Neutrophil (primary cell): ENCODE measurements around the gene RIOX2.

ENCODE experiments used
- H3K27ac ChIP-seq: fragments of 200-600 bp; sonication (generic); 2 replicates; pipeline ENCODE4 v1.5.1; 2016; ENCODE audit warnings: mild to moderate bottlenecking, moderate library complexity
- H3K27me3 ChIP-seq: fragments of 200-600 bp; sonication (generic); 2 replicates; pipeline ENCODE4 v1.6.0; 2016; ENCODE audit warnings: mild to moderate bottlenecking
- H3K36me3 ChIP-seq: fragments of 200-600 bp; sonication (generic); 2 replicates; pipeline ENCODE4 v1.5.1; 2017
- H3K4me1 ChIP-seq, 2 experiments: fragments of 200-600 bp in 1 of 2; sonication (generic) in 1 of 2; 1 replicate in 1 of 2; 2 replicates in 1 of 2; pipeline versions ENCODE4 v1.5.1 to v1.6.1; 2013 to 2016; ENCODE audit warnings: low read depth in 1 of 2, low read length in 1 of 2, mild to moderate bottlenecking in 1 of 2, moderate library complexity in 1 of 2; ENCODE audit not compliant: control insufficient read depth in 1 of 2, insufficient read depth in 1 of 2
- H3K4me3 ChIP-seq, 2 experiments: fragments of 200-600 bp in 1 of 2; sonication (generic) in 1 of 2; 1 replicate in 1 of 2; 2 replicates in 1 of 2; pipeline ENCODE4 v1.5.1; 2013 to 2016; ENCODE audit warnings: low read depth in 1 of 2, low read length in 1 of 2, mild to moderate bottlenecking in 1 of 2, moderate library complexity in 1 of 2
- H3K9me3 ChIP-seq: fragments of 200-600 bp; sonication (generic); 2 replicates; pipeline ENCODE4 v1.5.1; 2016
- TF ChIP-seq, protein P1 (sequence below): fragments of 200-600 bp; sonication (generic); IDR thresholded peaks from 2 replicates; pipeline ENCODE4 v1.5.1; 2016; ENCODE audit warnings: antibody characterized with exemption

The RIOX2 gene

DNA sequence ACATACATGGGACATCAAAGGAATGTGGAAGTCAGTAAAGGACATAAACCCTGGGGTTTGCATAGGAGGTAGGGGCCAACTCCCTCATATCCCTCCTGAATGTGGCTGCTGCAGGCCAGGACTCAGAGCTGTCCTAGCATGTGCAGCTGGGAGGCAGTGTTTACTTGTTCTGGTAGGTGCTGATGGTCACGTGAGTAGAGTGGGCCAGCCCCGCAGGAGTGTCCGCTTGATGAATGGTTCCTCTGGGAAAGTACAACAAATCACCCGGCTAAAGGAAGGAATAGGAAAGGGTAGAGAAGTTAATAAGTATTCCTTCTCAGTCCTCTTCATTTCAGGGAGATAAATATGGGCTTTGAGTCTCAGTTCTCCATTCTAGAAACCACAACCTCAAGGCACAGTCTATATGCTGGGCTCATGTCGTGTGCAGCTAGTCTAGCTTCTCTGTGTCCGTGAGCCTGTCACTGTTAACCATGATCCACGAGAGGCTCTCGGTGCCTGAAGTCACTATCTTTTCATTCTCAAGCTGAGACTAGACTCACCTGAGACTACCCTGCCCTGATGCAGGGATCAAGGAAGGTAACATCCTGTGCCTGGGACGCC lies 17.9 kb downstream of the RIOX2 start:
- Histone ChIP-seq H3K36me3 (no peaks in the 10 kb centered on the region), H3K4me1 (no peaks in the 10 kb centered on the region), H3K27me3 (no peaks in the 10 kb centered on the region)

DNA sequence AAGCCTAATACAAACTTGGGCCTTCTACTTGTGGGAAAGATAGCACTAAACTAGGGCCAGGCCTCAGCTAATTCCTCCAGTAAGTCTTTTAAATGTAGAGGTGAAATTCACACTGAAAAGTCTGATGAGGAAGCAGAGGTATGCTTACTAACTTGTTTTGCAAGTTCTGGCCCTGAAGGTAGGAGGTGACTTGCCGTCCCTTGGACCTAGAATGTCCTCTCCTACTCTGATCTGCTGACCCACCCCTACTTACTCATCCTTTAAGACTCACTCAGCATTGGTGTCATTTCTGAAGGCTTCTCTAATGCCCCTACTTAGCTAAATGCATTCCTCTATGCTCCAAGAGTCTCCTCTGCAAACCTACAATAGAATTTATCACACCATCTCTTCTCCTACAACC lies 19.4 kb downstream of the RIOX2 start:
- no peaks in the 10 kb centered on the region for H3K36me3 ChIP-seq
- no peak overlapping the region for H3K27ac ChIP-seq
- no peaks in the 10 kb centered on the region for H3K9me3 ChIP-seq
- no peaks in the 10 kb centered on the region for H3K27me3 ChIP-seq
- TF ChIP-seq, protein P1, sequence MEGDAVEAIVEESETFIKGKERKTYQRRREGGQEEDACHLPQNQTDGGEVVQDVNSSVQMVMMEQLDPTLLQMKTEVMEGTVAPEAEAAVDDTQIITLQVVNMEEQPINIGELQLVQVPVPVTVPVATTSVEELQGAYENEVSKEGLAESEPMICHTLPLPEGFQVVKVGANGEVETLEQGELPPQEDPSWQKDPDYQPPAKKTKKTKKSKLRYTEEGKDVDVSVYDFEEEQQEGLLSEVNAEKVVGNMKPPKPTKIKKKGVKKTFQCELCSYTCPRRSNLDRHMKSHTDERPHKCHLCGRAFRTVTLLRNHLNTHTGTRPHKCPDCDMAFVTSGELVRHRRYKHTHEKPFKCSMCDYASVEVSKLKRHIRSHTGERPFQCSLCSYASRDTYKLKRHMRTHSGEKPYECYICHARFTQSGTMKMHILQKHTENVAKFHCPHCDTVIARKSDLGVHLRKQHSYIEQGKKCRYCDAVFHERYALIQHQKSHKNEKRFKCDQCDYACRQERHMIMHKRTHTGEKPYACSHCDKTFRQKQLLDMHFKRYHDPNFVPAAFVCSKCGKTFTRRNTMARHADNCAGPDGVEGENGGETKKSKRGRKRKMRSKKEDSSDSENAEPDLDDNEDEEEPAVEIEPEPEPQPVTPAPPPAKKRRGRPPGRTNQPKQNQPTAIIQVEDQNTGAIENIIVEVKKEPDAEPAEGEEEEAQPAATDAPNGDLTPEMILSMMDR: no peak
- H3K4me3 ChIP-seq: no peak overlapping the region
- H3K4me1 ChIP-seq: no peaks in the 10 kb centered on the region

More for the DNA sequence above, 17.9 kb downstream of the RIOX2 start:
- H3K27ac ChIP-seq: no peak overlapping the region
- TF ChIP-seq, protein P1: no peak
- no peaks in the 10 kb centered on the region for H3K9me3 ChIP-seq
- H3K4me3 ChIP-seq: no peak overlapping the region

DNA sequence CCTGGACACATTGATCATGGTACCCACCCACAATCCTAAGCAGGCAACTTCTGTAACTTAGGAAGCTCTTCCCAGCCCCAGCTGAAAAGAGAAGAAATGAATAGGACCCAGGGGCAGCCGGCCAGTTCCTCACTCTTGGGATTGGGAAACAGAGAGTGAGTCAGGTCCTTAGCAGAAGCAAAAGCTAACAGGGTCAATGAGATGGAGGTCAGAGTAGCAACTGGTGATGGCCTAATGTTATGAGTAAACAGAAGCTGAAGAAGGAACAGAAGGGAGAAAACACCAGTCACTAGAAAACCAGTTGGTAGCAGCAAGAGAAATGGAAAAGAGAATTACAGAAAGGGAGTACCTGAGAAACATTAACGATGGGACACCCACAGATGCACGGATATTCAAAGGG lies 20.0 kb downstream of the RIOX2 start:
- TF ChIP-seq, protein P1: no peak
- Histone ChIP-seq H3K27me3 (no peaks in the 10 kb centered on the region), H3K36me3 (no peaks in the 10 kb centered on the region), H3K9me3 (no peaks in the 10 kb centered on the region), H3K4me1 (no peaks in the 10 kb centered on the region), H3K27ac (no peak overlapping the region), H3K4me3 (no peak overlapping the region)

DNA sequence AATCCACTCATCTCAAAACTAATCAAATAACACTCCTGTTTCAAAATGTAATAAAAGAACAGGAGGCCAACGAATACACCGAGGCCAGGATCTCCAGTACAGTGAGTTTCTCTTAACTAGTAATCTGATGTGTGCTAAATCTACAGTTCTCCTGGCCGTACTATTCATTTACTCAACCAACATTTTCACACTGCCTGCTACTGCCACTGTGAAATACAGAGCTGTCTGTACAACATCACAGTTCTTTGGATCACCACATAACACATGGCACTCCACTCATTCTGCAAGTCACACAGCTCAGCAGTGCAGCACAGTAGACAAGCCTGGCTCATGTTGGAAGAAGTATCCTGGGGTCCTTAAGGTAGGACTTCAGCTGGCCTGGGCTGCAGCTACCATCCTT lies 21.9 kb downstream of the RIOX2 start:
- Histone ChIP-seq H3K27me3 (no peaks in the 10 kb centered on the region), H3K9me3 (no peaks in the 10 kb centered on the region), H3K4me3 (no peak overlapping the region), H3K36me3 (no peaks in the 10 kb centered on the region), H3K4me1 (no peaks in the 10 kb centered on the region), H3K27ac (no peak overlapping the region)
- TF ChIP-seq, protein P1: no peak

DNA sequence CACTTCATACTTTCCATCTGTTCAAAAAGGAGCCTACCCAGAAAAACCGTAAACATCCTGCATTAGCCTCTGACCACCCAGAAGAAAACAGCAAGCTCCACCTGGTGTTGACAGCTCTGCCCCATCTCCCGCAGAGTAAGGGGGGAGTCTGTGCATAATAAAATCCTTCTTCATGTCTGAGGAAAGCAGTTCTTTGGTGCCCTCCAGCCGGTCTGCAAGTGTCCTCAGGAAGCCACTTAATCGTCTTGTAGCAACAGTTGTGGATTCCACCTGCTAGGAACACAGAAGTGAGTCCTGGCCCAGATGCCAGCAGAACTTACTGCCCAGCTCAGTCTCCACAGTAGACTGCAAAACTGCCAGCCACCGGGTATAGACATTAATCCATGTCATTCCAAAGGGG lies 22.5 kb downstream of the RIOX2 start:
- no peaks in the 10 kb centered on the region for H3K4me1 ChIP-seq
- H3K9me3 ChIP-seq: no peaks in the 10 kb centered on the region
- no peaks in the 10 kb centered on the region for H3K27me3 ChIP-seq
- H3K36me3 ChIP-seq: no peaks in the 10 kb centered on the region
- no peak overlapping the region for H3K27ac ChIP-seq
- no peak overlapping the region for H3K4me3 ChIP-seq
- TF ChIP-seq, protein P1: no peak

DNA sequence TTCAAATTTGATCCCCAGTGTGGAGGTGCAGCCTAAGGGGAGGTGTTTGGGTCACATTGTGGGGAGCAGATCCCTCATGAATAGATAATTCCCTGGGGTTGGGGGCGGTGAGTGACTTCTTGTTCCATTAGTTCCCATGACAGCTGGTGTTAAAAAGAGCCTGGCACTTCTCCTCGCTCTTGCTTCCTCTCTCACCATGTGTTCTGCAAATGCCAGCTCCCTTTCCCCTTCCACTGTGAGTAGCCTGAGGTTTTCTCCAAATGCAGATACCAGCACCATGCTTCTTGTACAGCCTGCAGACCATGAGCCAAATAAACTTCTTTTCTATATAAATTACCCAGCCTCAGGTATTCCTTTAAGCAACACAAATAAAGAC lies 23.1 kb downstream of the RIOX2 start:
- Histone ChIP-seq H3K27ac (no peak overlapping the region), H3K4me1 (no peaks in the 10 kb centered on the region), H3K27me3 (no peaks in the 10 kb centered on the region), H3K9me3 (no peaks in the 10 kb centered on the region), H3K36me3 (no peaks in the 10 kb centered on the region), H3K4me3 (no peak overlapping the region)
- TF ChIP-seq, protein P1: no peak
